Measurements from ENCODE around the gene ATP5MC2. TPM values are rescaled to one million over a fixed set of nuclear protein-coding genes. Genes with fewer than 3 reads are reported as not detected.

The ATP5MC2 gene
- total RNA-seq, 1 experiment from 2014 or later = 304 TPM

DNA sequence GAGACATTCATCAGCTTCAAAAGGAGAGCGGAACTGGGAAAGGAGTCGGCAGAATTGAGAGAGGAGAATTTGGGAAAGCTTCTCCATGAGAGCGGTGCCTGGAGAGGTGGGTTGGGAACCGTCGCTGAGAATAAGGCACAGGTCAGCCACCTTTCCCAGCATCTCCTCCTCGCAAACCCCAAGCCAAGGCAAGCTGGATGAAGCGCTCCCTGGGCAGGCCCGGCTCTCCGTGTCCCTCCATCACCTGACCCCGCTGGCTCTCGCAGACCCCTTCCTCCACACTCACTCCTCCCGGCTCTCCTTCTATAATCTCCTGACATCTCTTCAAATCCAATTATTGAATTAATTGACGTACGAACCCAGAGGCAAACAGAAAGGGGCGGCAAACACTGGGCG lies 18.9 kb upstream of the ATP5MC2 start:
- BruUV-seq (replicated peaks) = no TSS peak
- no peak overlapping the region for H3K4me3 ChIP-seq (replicated peaks in 1 of 2; ENCODE audit: low read depth in 1 of 2, low read length in 2 of 2)
- no peak overlapping the region for H3K27ac ChIP-seq (ENCODE audit: low read depth, low read length)
- peak overlapping the region; percentile 96 for H2AFZ ChIP-seq (ENCODE audit: low read depth, low read length, poor library complexity, severe bottlenecking)
- TF ChIP-seq FOSL1 (IDR thresholded peaks at IDR 0.05; ENCODE audit: low read depth) (no peak), EZH2phosphoT487 (IDR thresholded peaks at IDR 0.05; ENCODE audit: borderline replicate concordance) (no peak), JUND (IDR thresholded peaks at IDR 0.05) (no peak), ZNF274 (IDR thresholded peaks at IDR 0.05; ENCODE audit: low read depth, low read length) (no peak)
- peaks cover 13 to 23% of the 10 kb centered on the region in 2 experiments for H3K4me1 ChIP-seq (ENCODE audit: control insufficient read depth in 1 of 2, insufficient read depth in 2 of 2, low read length in 2 of 2)
- H3K36me3 ChIP-seq (ENCODE audit: control insufficient read depth in 1 of 2, insufficient read depth in 2 of 2, low read length in 2 of 2) = no peaks in the 10 kb centered on the region
- DNase-seq (ENCODE audit: low read depth, low spot score) (no peak), ATAC-seq (no peak)
- H3K9me2 ChIP-seq (ENCODE audit: insufficient read depth) = no peaks in the 10 kb centered on the region
- ChIA-PET RAD21 (ENCODE audit: low non-redundant PET in 1 of 2, low total read pairs in 2 of 2, uncharacterized antibody in 2 of 2, unreplicated experiment in 2 of 2) (no interaction called here), CTCF (interaction anchor here (0.8 to 1.8 kb wide), 4 partner anchors 38 to 63 kb away, joined by 3 to 7 read pairs (median 4); no protein-coding TSS in a partner anchor), POLR2A (interaction anchor here (1.0 to 1.3 kb wide), 4 partner anchors 10 to 32 kb away, joined by 3 to 4 read pairs (median 3); partner anchors contain the start of genes ATP5MC2 and CALCOCO1)
- intact Hi-C loops (cut with micrococcal nuclease) = no loop called here
- peaks cover 3% of the 10 kb centered on the region for H3K27me3 ChIP-seq (ENCODE audit: insufficient read depth, low read length)
- H3K9ac ChIP-seq (ENCODE audit: low read length) = peak overlapping the region; percentile 52; the same call in 1 of the 2 replicates
- peak overlapping the region; percentile 89 for H3K4me2 ChIP-seq (ENCODE audit: low read length)
- H4K20me1 ChIP-seq (ENCODE audit: insufficient read depth) = no peaks in the 10 kb centered on the region
- H3K9me3 ChIP-seq (ENCODE audit: control insufficient read depth in 1 of 2, insufficient read depth in 1 of 2, low read depth in 1 of 2, low read length in 2 of 2) = no peaks in the 10 kb centered on the region
- no peaks in the 10 kb centered on the region for H3K79me2 ChIP-seq (ENCODE audit: insufficient read depth, low read length)

- Histone ChIP-seq H3K9ac (ENCODE audit: low read length) (no peak overlapping the region), H2AFZ (ENCODE audit: low read depth, low read length, poor library complexity, severe bottlenecking) (no peak overlapping the region), H3K27me3 (ENCODE audit: insufficient read depth, low read length) (no peaks in the 10 kb centered on the region), H3K79me2 (ENCODE audit: insufficient read depth, low read length) (no peaks in the 10 kb centered on the region), H3K4me1 (ENCODE audit: control insufficient read depth in 1 of 2, insufficient read depth in 2 of 2, low read length in 2 of 2) (no peaks in the 10 kb centered on the region), H3K9me3 (ENCODE audit: control insufficient read depth in 1 of 2, insufficient read depth in 1 of 2, low read depth in 1 of 2, low read length in 2 of 2) (no peaks in the 10 kb centered on the region), H3K36me3 (ENCODE audit: control insufficient read depth in 1 of 2, insufficient read depth in 2 of 2, low read length in 2 of 2) (no peaks in the 10 kb centered on the region), H3K9me2 (ENCODE audit: insufficient read depth) (no peaks in the 10 kb centered on the region), H3K4me3 (replicated peaks in 1 of 2; ENCODE audit: low read depth in 1 of 2, low read length in 2 of 2) (no peak overlapping the region), H3K4me2 (ENCODE audit: low read length) (no peak overlapping the region), H4K20me1 (ENCODE audit: insufficient read depth) (no peaks in the 10 kb centered on the region), H3K27ac (ENCODE audit: low read depth, low read length) (no peak overlapping the region)
- ChIA-PET RAD21 (ENCODE audit: low non-redundant PET in 1 of 2, low total read pairs in 2 of 2, uncharacterized antibody in 2 of 2, unreplicated experiment in 2 of 2) (no interaction called here), CTCF (no interaction called here), POLR2A (no interaction called here)
- intact Hi-C loops (cut with micrococcal nuclease) = no loop called here
- no peak for ATAC-seq
- DNase-seq (ENCODE audit: low read depth, low spot score) = no peak
- no TSS peak for BruUV-seq (replicated peaks)
- TF ChIP-seq MAX (IDR thresholded peaks at IDR 0.05) = no peak
- no peak for TF ChIP-seq JUND (IDR thresholded peaks at IDR 0.05)
- no peak for TF ChIP-seq SRF (IDR thresholded peaks at IDR 0.05; ENCODE audit: low read depth)
- no peak for TF ChIP-seq SIN3A (IDR thresholded peaks at IDR 0.05; ENCODE audit: low read depth)
- no peak for TF ChIP-seq SP1 (IDR thresholded peaks at IDR 0.05; ENCODE audit: low read depth)
- no peak for TF ChIP-seq CBX3 (IDR thresholded peaks at IDR 0.05; ENCODE audit: low read depth)
- no peak for TF ChIP-seq RAD21 (IDR thresholded peaks at IDR 0.05; ENCODE audit: low read depth)
- TF ChIP-seq EZH2 (IDR thresholded peaks at IDR 0.05) = no peak
- TF ChIP-seq TCF7L2 (IDR thresholded peaks at IDR 0.05; ENCODE audit: borderline replicate concordance, extremely low read depth, insufficient read depth, insufficient read length) = no peak
- no peak for TF ChIP-seq ZNF274 (IDR thresholded peaks at IDR 0.05; ENCODE audit: low read depth, low read length)
- TF ChIP-seq, protein P1, sequence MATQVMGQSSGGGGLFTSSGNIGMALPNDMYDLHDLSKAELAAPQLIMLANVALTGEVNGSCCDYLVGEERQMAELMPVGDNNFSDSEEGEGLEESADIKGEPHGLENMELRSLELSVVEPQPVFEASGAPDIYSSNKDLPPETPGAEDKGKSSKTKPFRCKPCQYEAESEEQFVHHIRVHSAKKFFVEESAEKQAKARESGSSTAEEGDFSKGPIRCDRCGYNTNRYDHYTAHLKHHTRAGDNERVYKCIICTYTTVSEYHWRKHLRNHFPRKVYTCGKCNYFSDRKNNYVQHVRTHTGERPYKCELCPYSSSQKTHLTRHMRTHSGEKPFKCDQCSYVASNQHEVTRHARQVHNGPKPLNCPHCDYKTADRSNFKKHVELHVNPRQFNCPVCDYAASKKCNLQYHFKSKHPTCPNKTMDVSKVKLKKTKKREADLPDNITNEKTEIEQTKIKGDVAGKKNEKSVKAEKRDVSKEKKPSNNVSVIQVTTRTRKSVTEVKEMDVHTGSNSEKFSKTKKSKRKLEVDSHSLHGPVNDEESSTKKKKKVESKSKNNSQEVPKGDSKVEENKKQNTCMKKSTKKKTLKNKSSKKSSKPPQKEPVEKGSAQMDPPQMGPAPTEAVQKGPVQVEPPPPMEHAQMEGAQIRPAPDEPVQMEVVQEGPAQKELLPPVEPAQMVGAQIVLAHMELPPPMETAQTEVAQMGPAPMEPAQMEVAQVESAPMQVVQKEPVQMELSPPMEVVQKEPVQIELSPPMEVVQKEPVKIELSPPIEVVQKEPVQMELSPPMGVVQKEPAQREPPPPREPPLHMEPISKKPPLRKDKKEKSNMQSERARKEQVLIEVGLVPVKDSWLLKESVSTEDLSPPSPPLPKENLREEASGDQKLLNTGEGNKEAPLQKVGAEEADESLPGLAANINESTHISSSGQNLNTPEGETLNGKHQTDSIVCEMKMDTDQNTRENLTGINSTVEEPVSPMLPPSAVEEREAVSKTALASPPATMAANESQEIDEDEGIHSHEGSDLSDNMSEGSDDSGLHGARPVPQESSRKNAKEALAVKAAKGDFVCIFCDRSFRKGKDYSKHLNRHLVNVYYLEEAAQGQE (IDR thresholded peaks at IDR 0.05; ENCODE audit: low read depth) = no peak
- no peak for TF ChIP-seq FOSL1 (IDR thresholded peaks at IDR 0.05; ENCODE audit: low read depth)
- TF ChIP-seq, protein P2, sequence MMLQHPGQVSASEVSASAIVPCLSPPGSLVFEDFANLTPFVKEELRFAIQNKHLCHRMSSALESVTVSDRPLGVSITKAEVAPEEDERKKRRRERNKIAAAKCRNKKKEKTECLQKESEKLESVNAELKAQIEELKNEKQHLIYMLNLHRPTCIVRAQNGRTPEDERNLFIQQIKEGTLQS (IDR thresholded peaks at IDR 0.05) = no peak
- no peak for TF ChIP-seq EGR1 (IDR thresholded peaks at IDR 0.05; ENCODE audit: low read depth)
- TF ChIP-seq, protein P3, sequence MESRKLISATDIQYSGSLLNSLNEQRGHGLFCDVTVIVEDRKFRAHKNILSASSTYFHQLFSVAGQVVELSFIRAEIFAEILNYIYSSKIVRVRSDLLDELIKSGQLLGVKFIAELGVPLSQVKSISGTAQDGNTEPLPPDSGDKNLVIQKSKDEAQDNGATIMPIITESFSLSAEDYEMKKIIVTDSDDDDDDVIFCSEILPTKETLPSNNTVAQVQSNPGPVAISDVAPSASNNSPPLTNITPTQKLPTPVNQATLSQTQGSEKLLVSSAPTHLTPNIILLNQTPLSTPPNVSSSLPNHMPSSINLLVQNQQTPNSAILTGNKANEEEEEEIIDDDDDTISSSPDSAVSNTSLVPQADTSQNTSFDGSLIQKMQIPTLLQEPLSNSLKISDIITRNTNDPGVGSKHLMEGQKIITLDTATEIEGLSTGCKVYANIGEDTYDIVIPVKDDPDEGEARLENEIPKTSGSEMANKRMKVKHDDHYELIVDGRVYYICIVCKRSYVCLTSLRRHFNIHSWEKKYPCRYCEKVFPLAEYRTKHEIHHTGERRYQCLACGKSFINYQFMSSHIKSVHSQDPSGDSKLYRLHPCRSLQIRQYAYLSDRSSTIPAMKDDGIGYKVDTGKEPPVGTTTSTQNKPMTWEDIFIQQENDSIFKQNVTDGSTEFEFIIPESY (IDR thresholded peaks at IDR 0.05; ENCODE audit: extremely low read depth, insufficient replicate concordance, low read length) = no peak
These were observed 12.3 kb upstream of the ATP5MC2 start for GRCh38 chr12:53688134-53688533.

All from HCT116 (cell line).